Amniotic stem cell (primary cell): ENCODE measurements around the gene BCCIP.

Experiments
- DNase-seq: peaks from one replicate; lab custom pipeline; 2025; lab: John Stamatoyannopoulos, UW

BCCIP gene

GRCh38 chr10:125844751-125845221 is 21.4 kb downstream of the BCCIP start:
- no peak for DNase-seq

DNA sequence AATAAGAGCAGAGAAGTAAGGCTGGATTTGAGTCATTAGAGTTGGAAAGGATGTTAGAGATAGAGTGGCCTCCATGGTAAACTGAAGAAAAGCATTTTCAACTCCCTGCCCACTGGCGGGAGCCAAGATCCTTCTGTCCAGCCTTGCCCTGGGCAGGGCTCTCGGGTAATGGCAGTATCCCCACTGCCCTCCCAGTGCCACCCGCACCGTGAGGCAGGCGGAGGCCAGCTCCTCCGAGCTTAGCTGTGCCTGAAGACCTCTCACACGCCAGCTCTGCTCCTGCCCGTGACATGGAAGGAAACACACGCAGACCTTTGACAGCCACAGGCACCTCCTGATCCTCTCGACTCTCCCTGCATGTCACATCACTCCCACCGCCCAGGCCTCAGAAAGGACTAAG is 22.3 kb downstream of the BCCIP start:
- no peak for DNase-seq

DNA sequence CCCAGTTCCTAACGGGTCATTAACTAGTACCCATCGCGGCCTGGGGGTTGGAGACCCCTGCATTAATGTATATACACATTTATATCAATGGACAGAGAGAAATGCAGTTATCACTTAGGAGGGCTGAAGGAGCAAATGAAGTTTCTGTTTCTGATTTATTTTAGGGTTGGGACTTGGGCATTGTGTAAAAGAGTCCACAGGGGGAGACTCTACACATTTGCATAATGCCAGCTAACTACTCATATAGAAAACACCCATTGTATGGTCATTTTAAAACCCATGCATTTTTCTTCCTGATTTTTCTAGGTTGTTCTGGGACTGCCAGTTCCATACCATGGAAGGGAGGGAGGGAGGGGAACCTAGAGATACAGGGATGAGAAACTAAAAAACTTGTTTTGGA is 23.5 kb downstream of the BCCIP start:
- DNase-seq = no peak

GRCh38 chr10:125848371-125848770 is 25.0 kb downstream of the BCCIP start:
- no peak for DNase-seq

- no peak for DNase-seq
Observed at GRCh38 chr10:125848857-125849256, 25.5 kb downstream of the BCCIP start.

DNA sequence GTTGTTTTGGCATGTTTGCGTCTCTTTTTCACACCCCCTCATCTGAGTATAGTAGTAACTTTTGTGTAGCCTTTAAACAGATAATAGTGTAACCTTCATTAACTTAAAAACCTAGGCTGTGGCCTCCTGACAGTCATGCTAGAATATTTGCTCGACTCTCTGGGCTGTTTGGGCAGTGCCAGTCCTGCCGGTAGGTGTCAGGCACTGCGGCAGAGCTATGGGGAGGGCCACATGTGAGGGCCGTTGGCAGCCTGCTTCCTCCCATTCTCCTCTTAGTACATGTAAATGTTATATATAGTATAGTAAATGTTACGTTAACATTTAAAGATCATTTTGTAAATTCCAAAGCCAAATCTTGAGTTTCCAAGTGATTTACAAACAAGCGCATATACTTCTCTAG is 26.1 kb downstream of the BCCIP start:
- no peak for DNase-seq

DNA sequence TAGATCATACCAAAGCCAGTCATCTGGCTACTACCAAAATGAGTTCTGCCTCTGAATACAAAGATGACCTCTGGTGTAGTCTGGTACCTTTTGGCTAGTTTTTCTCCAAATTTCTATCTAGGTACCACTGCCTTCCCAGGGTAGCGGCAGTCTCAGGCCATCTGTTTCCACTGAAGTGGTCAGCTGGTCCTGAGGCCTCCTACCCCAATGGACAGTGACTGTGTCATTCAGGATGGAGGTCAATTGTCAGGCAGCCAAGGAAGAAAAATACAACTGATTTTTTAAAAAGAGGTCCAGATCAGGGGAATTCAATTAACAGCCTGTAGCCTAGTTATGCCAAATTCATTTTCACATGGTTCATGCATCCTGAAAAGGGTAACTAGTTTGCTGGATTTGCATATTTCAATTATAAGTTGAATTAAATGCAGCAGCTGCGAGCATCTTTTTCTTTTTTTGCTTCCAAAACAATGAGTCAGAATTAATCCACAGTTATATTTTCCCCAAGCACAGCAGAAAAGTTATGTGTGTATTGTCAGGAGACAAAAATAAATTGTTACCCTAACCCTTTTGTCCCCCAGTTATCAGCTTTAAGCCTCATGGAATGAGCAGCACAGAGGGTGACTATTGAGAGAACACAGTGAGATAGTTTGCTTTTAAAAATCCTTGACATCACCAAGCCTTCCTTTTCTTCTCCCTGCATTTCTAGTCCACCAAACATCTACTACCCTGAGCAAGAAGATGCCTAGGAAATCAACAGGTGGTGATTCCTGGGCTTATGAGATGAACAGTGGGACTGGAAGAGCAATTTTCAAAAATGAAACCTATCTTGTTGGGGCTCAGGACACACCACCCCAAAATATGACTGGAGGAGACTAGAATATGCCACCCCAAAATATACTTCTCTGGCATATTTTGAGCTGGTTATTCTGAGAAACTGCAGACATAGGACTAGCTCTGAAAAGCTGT is 27.7 kb downstream of the BCCIP start:
- no peak for DNase-seq

DNA sequence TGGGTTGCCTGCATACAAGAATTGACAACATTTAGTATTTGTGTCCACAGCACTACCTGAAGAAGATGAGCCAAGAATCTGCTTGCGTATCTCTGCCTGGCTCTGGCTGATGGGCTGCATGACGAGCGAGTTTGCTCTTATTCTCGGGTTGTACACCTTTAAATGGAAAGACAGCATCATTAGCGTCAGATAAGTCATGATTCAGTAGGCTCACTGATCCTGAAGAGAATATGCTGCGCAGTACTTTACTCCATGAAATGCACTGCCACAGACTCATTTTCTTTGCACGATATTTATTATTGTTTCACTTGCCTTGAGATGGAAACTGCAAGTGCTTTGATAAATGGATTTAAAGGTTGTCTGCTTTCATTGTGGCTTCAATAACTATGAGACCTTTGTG is 29.1 kb downstream of the BCCIP start:
- DNase-seq = no peak

- DNase-seq = no peak
Observed at GRCh38 chr10:125857185-125857760, 33.9 kb downstream of the BCCIP start.

DNA sequence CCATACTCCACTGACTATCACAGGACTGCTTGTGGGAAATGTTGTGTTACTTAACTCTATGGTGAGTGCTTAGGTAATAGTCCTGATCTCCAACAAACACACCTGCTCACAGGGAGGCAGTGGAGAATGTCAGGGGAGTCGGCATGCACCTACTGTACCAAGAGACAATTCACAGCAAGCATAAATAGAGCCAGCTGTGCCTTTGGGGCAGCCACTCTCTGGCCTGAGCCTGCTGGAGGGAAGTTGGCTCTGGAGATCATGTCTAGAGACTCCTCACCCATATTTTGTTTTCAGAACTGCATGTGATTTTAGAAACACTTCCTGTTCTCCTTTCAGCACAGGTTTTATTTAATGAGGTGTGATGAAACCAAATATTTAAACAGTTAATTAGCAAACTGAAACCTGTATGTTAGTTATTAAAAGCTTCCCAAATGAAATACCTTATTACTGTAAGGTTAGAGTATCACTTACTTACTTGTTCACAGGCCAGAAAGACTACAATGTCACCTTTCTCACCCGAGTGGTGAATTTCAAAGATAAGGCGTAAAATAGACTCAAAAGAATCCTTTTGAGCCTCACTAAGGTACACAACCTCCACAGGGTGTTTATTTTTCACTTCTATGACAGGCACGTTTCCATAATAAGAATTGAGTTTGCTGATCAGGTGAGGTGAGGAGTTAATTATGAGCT is 35.9 kb downstream of the BCCIP start:
- no peak for DNase-seq

DNA sequence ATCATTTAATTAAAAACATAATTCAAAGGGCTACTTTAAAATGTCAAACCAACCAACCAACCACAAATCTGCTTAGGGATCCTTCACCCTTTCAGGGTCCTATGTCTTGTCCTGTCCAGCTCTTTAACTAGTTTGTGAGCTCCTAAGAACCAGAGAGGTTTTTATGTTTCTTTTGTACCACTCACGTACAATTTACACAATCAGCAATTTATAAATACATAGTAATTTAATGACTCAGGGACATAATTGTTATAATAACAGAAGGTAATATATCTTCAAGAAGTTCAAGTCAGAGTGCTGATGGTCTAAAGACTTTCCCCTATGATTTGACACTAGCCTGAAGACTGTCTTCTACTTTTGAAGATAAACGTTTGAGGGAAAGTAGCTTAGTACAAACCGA is 41.8 kb downstream of the BCCIP start:
- DNase-seq = no peak

DNA sequence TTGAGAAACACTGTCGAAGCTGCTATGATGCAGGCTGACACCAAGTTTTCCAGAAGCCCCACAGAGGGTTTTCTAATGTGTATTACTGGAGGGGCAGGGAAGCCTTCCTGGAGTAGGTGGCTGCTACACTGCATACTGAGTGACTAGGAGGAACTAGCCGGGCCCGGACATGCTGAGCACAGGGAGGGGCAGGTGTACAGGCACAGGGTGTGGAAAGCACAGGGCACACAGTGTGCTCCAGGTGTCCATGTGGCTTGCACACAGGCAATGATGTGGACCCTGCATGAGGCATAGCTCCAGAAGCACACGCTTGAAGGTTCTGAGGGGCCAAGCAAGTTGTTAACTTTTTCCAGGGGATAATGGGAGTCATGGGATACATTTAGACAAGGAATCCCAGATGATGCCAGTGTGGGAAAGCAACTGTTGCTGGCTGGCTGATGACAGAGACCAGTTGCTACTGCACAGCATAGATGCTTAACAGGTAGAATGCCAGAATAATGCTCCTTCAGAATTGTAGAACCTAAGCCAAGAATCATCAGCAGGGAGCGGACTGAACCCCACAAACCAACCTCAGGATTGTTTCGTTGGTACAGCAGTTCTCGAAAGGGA is 43.2 kb downstream of the BCCIP start:
- no peak for DNase-seq

DNA sequence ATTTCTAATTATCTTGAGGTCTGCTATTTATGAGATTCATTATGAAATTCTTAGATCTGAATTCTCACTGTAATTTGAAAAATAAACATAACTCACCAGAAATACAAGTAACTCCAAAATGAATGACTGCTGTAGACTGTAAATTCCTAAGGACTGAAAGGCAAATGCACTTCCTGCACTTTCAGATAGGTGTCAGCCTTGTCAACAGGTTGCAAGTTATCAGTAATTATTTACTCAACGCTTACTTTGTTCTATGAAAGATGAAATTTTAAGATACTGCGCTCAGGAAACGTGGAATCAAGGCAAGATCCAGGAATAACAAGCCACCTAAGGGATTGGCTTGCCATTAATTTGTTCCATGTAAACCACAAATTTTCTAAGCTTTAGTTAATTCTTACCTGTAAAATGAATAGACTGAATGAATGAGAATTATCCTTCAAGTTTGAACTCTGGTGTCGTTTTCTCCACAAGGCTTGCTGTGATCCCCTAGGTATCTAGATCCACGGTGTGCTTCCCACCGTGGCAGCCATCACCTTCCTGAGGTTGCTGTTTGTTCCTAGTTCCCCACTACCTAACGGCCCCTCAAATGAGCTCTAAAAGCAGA is 45.1 kb downstream of the BCCIP start:
- no peak for DNase-seq

GRCh38 chr10:125871338-125871737 is 48.0 kb downstream of the BCCIP start:
- DNase-seq = no peak

- peak; percentile 63 for DNase-seq
Observed at GRCh38 chr10:125878957-125879835, 55.9 kb downstream of the BCCIP start.

- no peak for DNase-seq
Observed at GRCh38 chr10:125880719-125881118, 57.4 kb downstream of the BCCIP start.

DNA sequence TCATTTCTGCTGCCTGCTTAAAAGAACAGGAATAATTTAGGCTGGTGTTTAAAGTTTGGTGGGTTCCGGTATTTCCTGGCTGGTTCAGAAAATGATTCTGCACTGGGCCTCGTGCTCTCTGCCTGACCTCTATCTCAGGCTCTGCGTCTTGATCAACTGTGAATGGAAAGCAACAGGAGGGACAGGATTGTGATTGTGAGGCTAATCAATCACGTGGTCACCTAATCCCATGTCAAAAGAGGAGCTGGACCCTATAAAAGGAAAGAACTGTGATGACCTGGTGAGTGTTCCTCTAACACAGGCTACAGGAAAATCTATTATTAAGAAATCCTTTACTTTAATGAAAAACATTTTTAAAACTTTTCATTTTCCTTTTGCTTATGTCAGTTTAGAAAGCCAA is 57.8 kb downstream of the BCCIP start, which contains the start of gene DHX32:
DHX32 (minus strand) TSS at position 101 of the 400 bp plus-strand sequence. CDS start 468 bp downstream, outside the sequence.
- DNase-seq = no peak

DNA sequence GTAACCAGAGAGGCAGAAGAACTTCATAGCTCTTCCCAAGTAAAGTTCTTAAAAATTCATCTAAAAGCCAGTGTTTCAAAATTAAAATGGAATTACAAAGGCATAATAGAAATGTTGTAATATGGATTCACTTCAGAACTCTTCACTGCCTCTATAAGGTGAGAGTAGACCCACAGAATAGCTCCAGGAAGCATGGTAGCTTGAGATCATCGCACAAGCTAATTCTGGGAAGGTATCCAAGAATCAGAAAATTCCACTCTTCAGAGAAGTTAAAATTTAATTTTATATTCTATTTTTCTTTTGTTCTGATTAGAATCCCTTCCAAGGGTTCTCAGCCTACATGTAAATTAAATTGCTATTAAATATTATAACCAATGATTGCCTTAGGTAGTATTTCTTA is 59.2 kb downstream of the BCCIP start:
- no peak for DNase-seq

- DNase-seq = no peak
Observed at GRCh38 chr10:125883211-125883610, 59.9 kb downstream of the BCCIP start.
